ENCODE measurements around the gene AGER.

Gene AGER

GRCh38 chr6:32190054-32190851, 6.2 kb upstream of the AGER start, which contains the start of gene PBX2 (continued):
- no peak for TF ChIP-seq ZNF704 (tag by site-specific recombination; IDR thresholded peaks at IDR 0.05)
- TF ChIP-seq ZBTB48 (tag by site-specific recombination; IDR thresholded peaks at IDR 0.05) = no peak
- TF ChIP-seq MEIS1 (CRISPR knock-in tag; IDR thresholded peaks at IDR 0.05; ENCODE audit: borderline replicate concordance) = no peak
- no peak for TF ChIP-seq ZNF571 (tag by site-specific recombination; IDR thresholded peaks at IDR 0.05)
- TF ChIP-seq YY1 (tag by site-specific recombination; IDR thresholded peaks at IDR 0.05) = no peak
- TF ChIP-seq KLF7 (tag by site-specific recombination; IDR thresholded peaks at IDR 0.05; ENCODE audit: borderline replicate concordance) = 0 out of 2 replicates have a peak, but pooled peaks have one; percentile 51
- no peak for TF ChIP-seq ZNF660 (tag by site-specific recombination; IDR thresholded peaks at IDR 0.05)
- no peak for TF ChIP-seq ZNF132 (tag by site-specific recombination; IDR thresholded peaks at IDR 0.05; ENCODE audit: borderline replicate concordance)
- TF ChIP-seq HOXD13 (CRISPR knock-in tag; IDR thresholded peaks at IDR 0.05; ENCODE audit: borderline replicate concordance) = 0 out of 2 replicates have a peak, but pooled peaks have one; percentile 56
- no peak for TF ChIP-seq ZNF791 (tag by site-specific recombination; IDR thresholded peaks at IDR 0.05)
- no peak for TF ChIP-seq ZSCAN18 (tag by site-specific recombination; IDR thresholded peaks at IDR 0.05)
- no peak for TF ChIP-seq TCF7L2 (IDR thresholded peaks at IDR 0.05; ENCODE audit: borderline replicate concordance, low read depth, low read length)
- TF ChIP-seq KLF16 (tag by site-specific recombination; IDR thresholded peaks at IDR 0.05) = peak; percentile 90
- TF ChIP-seq ZBTB7A (tag by site-specific recombination; IDR thresholded peaks at IDR 0.05; ENCODE audit: low read depth) = peak; percentile 73; the same call in 1 of the 2 replicates
- peak; percentile 45; the same call in 1 of the 2 replicates for TF ChIP-seq INSM2 (tag by site-specific recombination; IDR thresholded peaks at IDR 0.05)
- TF ChIP-seq ZBTB1 (tag by site-specific recombination; IDR thresholded peaks at IDR 0.05) = no peak
- no peak for TF ChIP-seq ZNF555 (tag by site-specific recombination; conservative IDR thresholded peaks at IDR 0.05)
- peak; percentile 25; the same call in 1 of the 2 replicates for TF ChIP-seq BCL11B (tag by site-specific recombination; IDR thresholded peaks at IDR 0.05; ENCODE audit: low read depth)
- no peak for TF ChIP-seq ATF2 (tag by site-specific recombination; IDR thresholded peaks at IDR 0.05; ENCODE audit: low read depth)
- peak; percentile 95 for TF ChIP-seq WT1 (tag by site-specific recombination; IDR thresholded peaks at IDR 0.05)
- TF ChIP-seq SCRT1 (tag by site-specific recombination; IDR thresholded peaks at IDR 0.05; ENCODE audit: borderline replicate concordance) = no peak
- peak; percentile 42; the same call in 1 of the 2 replicates for TF ChIP-seq ZNF843 (tag by site-specific recombination; IDR thresholded peaks at IDR 0.05)
- TF ChIP-seq ZBTB6 (tag by site-specific recombination; IDR thresholded peaks at IDR 0.05) = peak; percentile 4; the same call in 1 of the 2 replicates
- no peak for TF ChIP-seq ZNF148 (tag by site-specific recombination; IDR thresholded peaks at IDR 0.05; ENCODE audit: borderline replicate concordance)
- TF ChIP-seq ZNF501 (tag by site-specific recombination; IDR thresholded peaks at IDR 0.05) = no peak
- no peak for TF ChIP-seq ZNF785 (tag by site-specific recombination; IDR thresholded peaks at IDR 0.05)
- no peak for TF ChIP-seq ZNF701 (tag by site-specific recombination; IDR thresholded peaks at IDR 0.05)
